ENCODE measurements around the gene HIVEP1.
"Not testable (repeated sequence)": the region's sequence is repeated elsewhere in the genome, so short reads cannot be mapped to it uniquely, and the experiment has no call there.

Gene HIVEP1

GRCh38 chr6:12163744-12164507 lies 151.8 kb downstream of the HIVEP1 start:
- no peak for DNase-seq

GRCh38 chr6:12164508-12164770 lies 152.3 kb downstream of the HIVEP1 start:
- DNase-seq: no peak

- no peak for DNase-seq
Measured at GRCh38 chr6:12165297-12165696, 153.2 kb downstream of the HIVEP1 start.

- DNase-seq: no peak
Measured at GRCh38 chr6:12165722-12166280, 153.7 kb downstream of the HIVEP1 start.

- DNase-seq: no peak
Measured at GRCh38 chr6:12169377-12169776, 157.3 kb downstream of the HIVEP1 start.

GRCh38 chr6:12170351-12171092 lies 158.4 kb downstream of the HIVEP1 start:
- no peak for DNase-seq

GRCh38 chr6:12171717-12172116 lies 159.6 kb downstream of the HIVEP1 start:
- no peak for DNase-seq

GRCh38 chr6:12172572-12172971 lies 160.5 kb downstream of the HIVEP1 start:
- no peak for DNase-seq

GRCh38 chr6:12173181-12173580 lies 161.1 kb downstream of the HIVEP1 start:
- no peak for DNase-seq

GRCh38 chr6:12173661-12174060 lies 161.5 kb downstream of the HIVEP1 start:
- no peak for DNase-seq

GRCh38 chr6:12174878-12175277 lies 162.8 kb downstream of the HIVEP1 start:
- DNase-seq: no peak

GRCh38 chr6:12175626-12176025 lies 163.5 kb downstream of the HIVEP1 start:
- DNase-seq: no peak

- DNase-seq: not testable (repeated sequence)
Measured at GRCh38 chr6:12176782-12177181, 164.7 kb downstream of the HIVEP1 start.

GRCh38 chr6:12178521-12178920 lies 166.4 kb downstream of the HIVEP1 start:
- DNase-seq: no peak

- no peak for DNase-seq
Measured at GRCh38 chr6:12181481-12181880, 169.4 kb downstream of the HIVEP1 start.

- DNase-seq: no peak
Measured at GRCh38 chr6:12182676-12183075, 170.6 kb downstream of the HIVEP1 start.

GRCh38 chr6:12185081-12185673 lies 173.1 kb downstream of the HIVEP1 start:
- no peak for DNase-seq

- DNase-seq: no peak
Measured at GRCh38 chr6:12186528-12186927, 174.4 kb downstream of the HIVEP1 start.

- DNase-seq: no peak
Measured at GRCh38 chr6:12189150-12189549, 177.0 kb downstream of the HIVEP1 start.

- no peak for DNase-seq
Measured at GRCh38 chr6:12189661-12190060, 177.5 kb downstream of the HIVEP1 start.

- DNase-seq: no peak
Measured at GRCh38 chr6:12190252-12190651, 178.1 kb downstream of the HIVEP1 start.

GRCh38 chr6:12196326-12196936 lies 184.3 kb downstream of the HIVEP1 start:
- no peak for DNase-seq

GRCh38 chr6:12198851-12199250 lies 186.7 kb downstream of the HIVEP1 start:
- no peak for DNase-seq
